Astrocyte (in vitro differentiated cells and primary cell): Measurements from ENCODE around the gene DNAJB6.

Experiments used
- EZH2 ChIP-seq: IDR thresholded peaks from 2 replicates; pipeline ENCODE4 v1.6.1; 2012; ENCODE audit warnings: mild to moderate bottlenecking, low read length, inconsistent platforms; ENCODE audit not compliant: insufficient read depth
- TF ChIP-seq, protein P1 (sequence below): IDR thresholded peaks from 2 replicates; pipeline ENCODE4 v1.5.1; 2011; ENCODE audit warnings: low read depth, mild to moderate bottlenecking, inconsistent platforms, low read length, moderate library complexity; ENCODE audit not compliant: insufficient read depth

DNA sequence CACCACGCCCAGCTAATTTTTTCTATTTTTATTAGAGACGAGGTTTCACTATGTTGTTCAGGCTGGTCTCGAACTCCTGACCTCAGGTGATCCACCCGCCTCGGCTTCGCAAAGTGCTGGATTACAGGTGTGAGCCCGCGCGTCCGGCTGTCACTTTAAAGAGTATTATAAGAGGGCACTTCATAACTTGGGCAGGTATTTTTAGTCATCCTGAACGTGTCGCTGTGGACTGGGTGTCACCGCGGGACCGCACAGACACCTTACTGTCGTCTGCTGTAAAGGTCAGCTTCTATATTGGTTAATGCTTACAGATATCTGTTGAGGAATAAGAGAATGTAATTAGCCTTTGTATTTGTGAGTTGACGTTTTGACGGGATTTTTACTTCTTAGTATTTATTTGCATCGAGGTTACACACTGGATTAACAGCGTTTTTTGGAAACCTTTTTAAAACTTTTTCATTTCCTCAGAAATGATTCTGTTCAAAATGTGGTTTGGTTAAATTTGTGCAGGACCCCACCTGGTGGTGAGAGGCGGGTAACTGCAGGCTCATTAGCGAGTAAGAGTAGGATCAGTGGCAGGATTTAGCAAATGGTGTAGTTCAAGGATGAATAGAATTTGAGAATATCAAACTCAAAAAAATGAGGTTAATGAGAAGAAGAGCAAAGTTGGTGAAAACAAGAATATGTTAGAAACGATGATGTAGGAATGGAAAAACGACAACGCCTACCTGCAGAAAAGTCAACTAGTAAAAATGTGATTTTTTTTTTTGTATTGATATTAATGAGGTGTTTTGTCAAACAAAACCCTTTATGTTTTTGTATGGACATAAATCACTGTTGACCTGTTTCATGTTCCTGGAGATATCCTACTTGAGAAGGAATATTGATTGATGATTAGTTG lies 3.2 kb downstream of the DNAJB6 start:
- TF ChIP-seq, protein P1, sequence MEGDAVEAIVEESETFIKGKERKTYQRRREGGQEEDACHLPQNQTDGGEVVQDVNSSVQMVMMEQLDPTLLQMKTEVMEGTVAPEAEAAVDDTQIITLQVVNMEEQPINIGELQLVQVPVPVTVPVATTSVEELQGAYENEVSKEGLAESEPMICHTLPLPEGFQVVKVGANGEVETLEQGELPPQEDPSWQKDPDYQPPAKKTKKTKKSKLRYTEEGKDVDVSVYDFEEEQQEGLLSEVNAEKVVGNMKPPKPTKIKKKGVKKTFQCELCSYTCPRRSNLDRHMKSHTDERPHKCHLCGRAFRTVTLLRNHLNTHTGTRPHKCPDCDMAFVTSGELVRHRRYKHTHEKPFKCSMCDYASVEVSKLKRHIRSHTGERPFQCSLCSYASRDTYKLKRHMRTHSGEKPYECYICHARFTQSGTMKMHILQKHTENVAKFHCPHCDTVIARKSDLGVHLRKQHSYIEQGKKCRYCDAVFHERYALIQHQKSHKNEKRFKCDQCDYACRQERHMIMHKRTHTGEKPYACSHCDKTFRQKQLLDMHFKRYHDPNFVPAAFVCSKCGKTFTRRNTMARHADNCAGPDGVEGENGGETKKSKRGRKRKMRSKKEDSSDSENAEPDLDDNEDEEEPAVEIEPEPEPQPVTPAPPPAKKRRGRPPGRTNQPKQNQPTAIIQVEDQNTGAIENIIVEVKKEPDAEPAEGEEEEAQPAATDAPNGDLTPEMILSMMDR, result peak; percentile 99
- no peak for TF ChIP-seq EZH2
